Measurements from ENCODE around the gene HSF5. TPM values are rescaled to one million over a fixed set of nuclear protein-coding genes. Genes with fewer than 3 reads are reported as not detected.

The HSF5 gene
- total and polyA plus RNA-seq, 2 of the 13 experiments (the other 11 are each of a cell fraction or from before 2014, with no cell fraction given): not detected

DNA sequence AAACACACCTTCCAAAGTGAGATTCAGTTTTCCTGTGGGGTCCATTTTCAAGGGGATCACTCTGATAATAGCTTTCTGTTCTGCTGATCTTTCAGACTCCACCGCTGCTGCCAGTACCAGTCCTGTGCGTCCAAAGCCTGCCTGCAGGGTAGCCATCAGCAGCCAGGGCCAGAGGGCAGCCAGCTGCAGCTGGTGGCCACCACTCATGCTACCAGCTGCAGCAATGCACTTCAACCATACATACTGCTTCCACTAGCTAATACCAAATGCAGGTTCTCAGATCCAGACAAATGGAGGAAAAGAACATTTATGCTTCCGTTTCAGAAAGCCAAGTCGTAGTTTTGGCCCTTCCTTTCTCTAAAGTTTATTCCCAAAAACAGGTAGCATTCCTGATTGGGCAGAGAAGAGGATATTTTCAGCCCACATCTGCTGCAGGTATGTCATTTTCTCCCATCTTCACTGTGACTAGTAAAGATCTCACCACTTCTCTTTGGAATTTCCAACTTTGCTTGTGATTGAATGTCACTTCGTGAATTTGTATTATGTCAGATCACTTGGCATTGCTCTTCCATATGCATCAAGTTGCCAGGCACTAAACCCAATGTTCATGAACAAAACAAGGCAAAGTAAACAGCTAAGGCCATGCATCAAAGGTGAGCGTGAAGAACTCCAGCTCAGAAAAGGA, 72.7 kb downstream of the HSF5 start (continued):
- TF ChIP-seq, protein P1, sequence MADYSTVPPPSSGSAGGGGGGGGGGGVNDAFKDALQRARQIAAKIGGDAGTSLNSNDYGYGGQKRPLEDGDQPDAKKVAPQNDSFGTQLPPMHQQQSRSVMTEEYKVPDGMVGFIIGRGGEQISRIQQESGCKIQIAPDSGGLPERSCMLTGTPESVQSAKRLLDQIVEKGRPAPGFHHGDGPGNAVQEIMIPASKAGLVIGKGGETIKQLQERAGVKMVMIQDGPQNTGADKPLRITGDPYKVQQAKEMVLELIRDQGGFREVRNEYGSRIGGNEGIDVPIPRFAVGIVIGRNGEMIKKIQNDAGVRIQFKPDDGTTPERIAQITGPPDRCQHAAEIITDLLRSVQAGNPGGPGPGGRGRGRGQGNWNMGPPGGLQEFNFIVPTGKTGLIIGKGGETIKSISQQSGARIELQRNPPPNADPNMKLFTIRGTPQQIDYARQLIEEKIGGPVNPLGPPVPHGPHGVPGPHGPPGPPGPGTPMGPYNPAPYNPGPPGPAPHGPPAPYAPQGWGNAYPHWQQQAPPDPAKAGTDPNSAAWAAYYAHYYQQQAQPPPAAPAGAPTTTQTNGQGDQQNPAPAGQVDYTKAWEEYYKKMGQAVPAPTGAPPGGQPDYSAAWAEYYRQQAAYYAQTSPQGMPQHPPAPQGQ (CRISPR knock-in tag; IDR thresholded peaks at IDR 0.05; ENCODE audit: borderline replicate concordance): no peak
- TF ChIP-seq RARG (CRISPR knock-in tag; IDR thresholded peaks at IDR 0.05; ENCODE audit: low read depth): 0 out of 2 replicates have a peak, but pooled peaks have one; percentile 67
- TF ChIP-seq ZNF781 (CRISPR knock-in tag; IDR thresholded peaks at IDR 0.05; ENCODE audit: borderline replicate concordance, not compliant biosample characterization): peak; percentile 64
- TF ChIP-seq, protein P2, sequence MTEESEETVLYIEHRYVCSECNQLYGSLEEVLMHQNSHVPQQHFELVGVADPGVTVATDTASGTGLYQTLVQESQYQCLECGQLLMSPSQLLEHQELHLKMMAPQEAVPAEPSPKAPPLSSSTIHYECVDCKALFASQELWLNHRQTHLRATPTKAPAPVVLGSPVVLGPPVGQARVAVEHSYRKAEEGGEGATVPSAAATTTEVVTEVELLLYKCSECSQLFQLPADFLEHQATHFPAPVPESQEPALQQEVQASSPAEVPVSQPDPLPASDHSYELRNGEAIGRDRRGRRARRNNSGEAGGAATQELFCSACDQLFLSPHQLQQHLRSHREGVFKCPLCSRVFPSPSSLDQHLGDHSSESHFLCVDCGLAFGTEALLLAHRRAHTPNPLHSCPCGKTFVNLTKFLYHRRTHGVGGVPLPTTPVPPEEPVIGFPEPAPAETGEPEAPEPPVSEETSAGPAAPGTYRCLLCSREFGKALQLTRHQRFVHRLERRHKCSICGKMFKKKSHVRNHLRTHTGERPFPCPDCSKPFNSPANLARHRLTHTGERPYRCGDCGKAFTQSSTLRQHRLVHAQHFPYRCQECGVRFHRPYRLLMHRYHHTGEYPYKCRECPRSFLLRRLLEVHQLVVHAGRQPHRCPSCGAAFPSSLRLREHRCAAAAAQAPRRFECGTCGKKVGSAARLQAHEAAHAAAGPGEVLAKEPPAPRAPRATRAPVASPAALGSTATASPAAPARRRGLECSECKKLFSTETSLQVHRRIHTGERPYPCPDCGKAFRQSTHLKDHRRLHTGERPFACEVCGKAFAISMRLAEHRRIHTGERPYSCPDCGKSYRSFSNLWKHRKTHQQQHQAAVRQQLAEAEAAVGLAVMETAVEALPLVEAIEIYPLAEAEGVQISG (CRISPR knock-in tag; IDR thresholded peaks at IDR 0.05): peak; percentile 68
- TF ChIP-seq REL (CRISPR knock-in tag; conservative IDR thresholded peaks at IDR 0.05): no peak
- peak; percentile 44; the same call in 1 of the 2 replicates for TF ChIP-seq NFIC (IDR thresholded peaks at IDR 0.05; ENCODE audit: low read length)
- 0 out of 2 replicates have a peak, but pooled peaks have one; percentile 31 for TF ChIP-seq TBX2 (CRISPR knock-in tag; IDR thresholded peaks at IDR 0.05; ENCODE audit: borderline replicate concordance)
- TF ChIP-seq ZNF562 (CRISPR knock-in tag; IDR thresholded peaks at IDR 0.05; ENCODE audit: borderline replicate concordance): no peak
- TF ChIP-seq, protein P3, sequence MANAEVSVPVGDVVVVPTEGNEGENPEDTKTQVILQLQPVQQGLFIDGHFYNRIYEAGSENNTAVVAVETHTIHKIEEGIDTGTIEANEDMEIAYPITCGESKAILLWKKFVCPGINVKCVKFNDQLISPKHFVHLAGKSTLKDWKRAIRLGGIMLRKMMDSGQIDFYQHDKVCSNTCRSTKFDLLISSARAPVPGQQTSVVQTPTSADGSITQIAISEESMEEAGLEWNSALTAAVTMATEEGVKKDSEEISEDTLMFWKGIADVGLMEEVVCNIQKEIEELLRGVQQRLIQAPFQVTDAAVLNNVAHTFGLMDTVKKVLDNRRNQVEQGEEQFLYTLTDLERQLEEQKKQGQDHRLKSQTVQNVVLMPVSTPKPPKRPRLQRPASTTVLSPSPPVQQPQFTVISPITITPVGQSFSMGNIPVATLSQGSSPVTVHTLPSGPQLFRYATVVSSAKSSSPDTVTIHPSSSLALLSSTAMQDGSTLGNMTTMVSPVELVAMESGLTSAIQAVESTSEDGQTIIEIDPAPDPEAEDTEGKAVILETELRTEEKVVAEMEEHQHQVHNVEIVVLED (CRISPR knock-in tag; IDR thresholded peaks at IDR 0.05; ENCODE audit: borderline replicate concordance): peak; percentile 27; the same call in 1 of the 2 replicates
- no peak for TF ChIP-seq ZNF296 (CRISPR knock-in tag; conservative IDR thresholded peaks at IDR 0.05)
- TF ChIP-seq, protein P4, sequence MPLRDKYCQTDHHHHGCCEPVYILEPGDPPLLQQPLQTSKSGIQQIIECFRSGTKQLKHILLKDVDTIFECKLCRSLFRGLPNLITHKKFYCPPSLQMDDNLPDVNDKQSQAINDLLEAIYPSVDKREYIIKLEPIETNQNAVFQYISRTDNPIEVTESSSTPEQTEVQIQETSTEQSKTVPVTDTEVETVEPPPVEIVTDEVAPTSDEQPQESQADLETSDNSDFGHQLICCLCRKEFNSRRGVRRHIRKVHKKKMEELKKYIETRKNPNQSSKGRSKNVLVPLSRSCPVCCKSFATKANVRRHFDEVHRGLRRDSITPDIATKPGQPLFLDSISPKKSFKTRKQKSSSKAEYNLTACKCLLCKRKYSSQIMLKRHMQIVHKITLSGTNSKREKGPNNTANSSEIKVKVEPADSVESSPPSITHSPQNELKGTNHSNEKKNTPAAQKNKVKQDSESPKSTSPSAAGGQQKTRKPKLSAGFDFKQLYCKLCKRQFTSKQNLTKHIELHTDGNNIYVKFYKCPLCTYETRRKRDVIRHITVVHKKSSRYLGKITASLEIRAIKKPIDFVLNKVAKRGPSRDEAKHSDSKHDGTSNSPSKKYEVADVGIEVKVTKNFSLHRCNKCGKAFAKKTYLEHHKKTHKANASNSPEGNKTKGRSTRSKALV (CRISPR knock-in tag; IDR thresholded peaks at IDR 0.05): peak; percentile 50; the same call in 1 of the 2 replicates
- TF ChIP-seq, protein P5, sequence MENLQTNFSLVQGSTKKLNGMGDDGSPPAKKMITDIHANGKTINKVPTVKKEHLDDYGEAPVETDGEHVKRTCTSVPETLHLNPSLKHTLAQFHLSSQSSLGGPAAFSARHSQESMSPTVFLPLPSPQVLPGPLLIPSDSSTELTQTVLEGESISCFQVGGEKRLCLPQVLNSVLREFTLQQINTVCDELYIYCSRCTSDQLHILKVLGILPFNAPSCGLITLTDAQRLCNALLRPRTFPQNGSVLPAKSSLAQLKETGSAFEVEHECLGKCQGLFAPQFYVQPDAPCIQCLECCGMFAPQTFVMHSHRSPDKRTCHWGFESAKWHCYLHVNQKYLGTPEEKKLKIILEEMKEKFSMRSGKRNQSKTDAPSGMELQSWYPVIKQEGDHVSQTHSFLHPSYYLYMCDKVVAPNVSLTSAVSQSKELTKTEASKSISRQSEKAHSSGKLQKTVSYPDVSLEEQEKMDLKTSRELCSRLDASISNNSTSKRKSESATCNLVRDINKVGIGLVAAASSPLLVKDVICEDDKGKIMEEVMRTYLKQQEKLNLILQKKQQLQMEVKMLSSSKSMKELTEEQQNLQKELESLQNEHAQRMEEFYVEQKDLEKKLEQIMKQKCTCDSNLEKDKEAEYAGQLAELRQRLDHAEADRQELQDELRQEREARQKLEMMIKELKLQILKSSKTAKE (CRISPR knock-in tag; IDR thresholded peaks at IDR 0.05; ENCODE audit: borderline replicate concordance): 0 out of 2 replicates have a peak, but pooled peaks have one; percentile 30
- TF ChIP-seq NFYC (CRISPR knock-in tag; IDR thresholded peaks at IDR 0.05): no peak; the same call in 1 of the 2 replicates

All from HepG2 (cell line).